ENCODE measurements around the gene RNF112. TPM values are rescaled to one million over a fixed set of nuclear protein-coding genes. Genes with fewer than 3 reads are reported as not detected.
A peak's percentile ranks its signal among the peaks of the same experiment; 100 is the strongest.

The RNF112 gene
- total RNA-seq, 1 donor from 2014 or later = 1.8 TPM

GRCh38 chr17:19464031-19465026 is 53.3 kb downstream of the RNF112 start:
- intact Hi-C loops (cut with DNase I) = no loop called here
- ATAC-seq (no peak), DNase-seq (no peak)
- peaks cover 33% of the 10 kb centered on the region for H3K4me1 ChIP-seq
- no peak overlapping the region for H3K4me3 ChIP-seq
- H3K27me3 ChIP-seq (ENCODE audit: low read depth) = no peaks in the 10 kb centered on the region
- H3K27ac ChIP-seq = peak overlapping the region; percentile 49
- H3K9me3 ChIP-seq = no peaks in the 10 kb centered on the region
- TF ChIP-seq CTCF (IDR thresholded peaks at IDR 0.05) = no peak
- H3K36me3 ChIP-seq = no peaks in the 10 kb centered on the region

Other genes with a start within 250 kb of the RNF112 start
- 66.2 TPM for gene EPN2, start 173.9 kb upstream of the RNF112 start, total RNA-seq
- 11.3 TPM for gene B9D1, start 48.5 kb upstream of the RNF112 start, total RNA-seq
- gene MAPK7, start 32.7 kb upstream of the RNF112 start, total RNA-seq = 22.2 TPM
- gene MFAP4, start 24.0 kb upstream of the RNF112 start, total RNA-seq = 179 TPM
- 18.6 TPM for gene SLC47A1, start 122.6 kb downstream of the RNF112 start, total RNA-seq
- gene ALDH3A2, start 237.5 kb downstream of the RNF112 start, total RNA-seq = 115 TPM